Small intestine (tissue), 7 donors: ENCODE measurements around the gene AUTS2. TPM values are rescaled to one million over a fixed set of nuclear protein-coding genes. Genes with fewer than 3 reads are reported as not detected.

Source experiments
- DNase-seq, 2 donors: peaks; one replicate each; pipeline versions ENCODE4 v3.0.0 to v3.0.0-alpha.2; 2013
- FAIRE-seq: peaks from 2 replicates; lab custom pipeline; 2012; peaks lifted over from hg19 to GRCh38; lab: Jason Lieb, UNC
- H3K27ac ChIP-seq, 3 donors: one replicate each; pipeline ENCODE4 v1.5.1; 2013; ENCODE audit warnings: low read length in 2 of 3, mild to moderate bottlenecking in 2 of 3, control low read depth in 1 of 3, inconsistent platforms in 1 of 3, low read depth in 1 of 3, moderate library complexity in 1 of 3
- H3K27me3 ChIP-seq, 3 donors: one replicate each; pipeline ENCODE4 v1.6.1; 2013; ENCODE audit warnings: low read length in 3 of 3, inconsistent platforms in 1 of 3; ENCODE audit not compliant: control insufficient read depth in 3 of 3, insufficient read depth in 3 of 3
- H3K36me3 ChIP-seq, 3 donors: one replicate each; pipeline ENCODE4 v1.6.1; 2013; ENCODE audit warnings: low read length in 3 of 3, inconsistent platforms in 1 of 3, low read depth in 1 of 3, mild to moderate bottlenecking in 1 of 3, moderate library complexity in 1 of 3; ENCODE audit not compliant: control insufficient read depth in 3 of 3, insufficient read depth in 2 of 3
- H3K4me1 ChIP-seq, 3 donors: one replicate each; pipeline ENCODE4 v1.6.1; 2013; ENCODE audit warnings: low read length in 2 of 3, inconsistent platforms in 1 of 3, low read depth in 1 of 3, mild to moderate bottlenecking in 1 of 3, moderate library complexity in 1 of 3; ENCODE audit not compliant: control insufficient read depth in 3 of 3, insufficient read depth in 2 of 3
- H3K4me3 ChIP-seq, 3 donors: one replicate each; pipeline ENCODE4 v1.5.1; 2013; ENCODE audit warnings: low read length in 3 of 3, control low read depth in 1 of 3, inconsistent platforms in 1 of 3, low read depth in 1 of 3, mild to moderate bottlenecking in 1 of 3, moderate library complexity in 1 of 3
- H3K9me3 ChIP-seq, 2 donors: one replicate each; pipeline ENCODE4 v1.6.1; 2013; ENCODE audit warnings: low read depth in 1 of 2, low read length in 1 of 2; ENCODE audit not compliant: control insufficient read depth in 2 of 2, insufficient read depth in 1 of 2
- WGBS, 3 donors: extraction: QIAGEN DNeasy Blood & Tissue Kit; methylation state at CpG; one replicate each; pipeline ENCODE4 v1.1.7; 2013; 5-methylcytosine and 5-hydroxymethylcytosine counted together
- polyA plus RNA-seq, 4 donors: library from polyadenylated mRNA; stranded (reverse) in 3 of 4; unstranded in 1 of 4; fragments of 200-250 nt in 3 of 4; fragments of 120-200 nt in 1 of 4; gene quantifications; one replicate each; pipeline versions ENCODE4 v1.2.1 to v1.2.3, GENCODE V29; 2013
- donor health status: healthy with polysubstance abuse.
- donor health status: control.
- donor health status: control.
- donor health status: Bipolar disorder and iron deficiency.
- donor health status: healthy.

The AUTS2 gene
- polyA plus RNA-seq, 4 donors, result 4.9 to 43.5 (median 13.6) TPM

GRCh38 chr7:70570961-70571360 is 972.7 kb downstream of the AUTS2 start:
- 21 to 36% (median 28%) methylated on average over 3 of the region's 3 CpGs for WGBS, 3 donors
- peak overlapping the region in 2 of 3 donors; percentile 46 to 52 for H3K27ac ChIP-seq
- no peaks in the 10 kb centered on the region for H3K27me3 ChIP-seq
- peaks cover 2 to 15% (median 5%) of the 10 kb centered on the region in 3 donors for H3K4me1 ChIP-seq
- H3K4me3 ChIP-seq, result no peak overlapping the region
- no peaks in the 10 kb centered on the region for H3K9me3 ChIP-seq
- DNase-seq (no peak), FAIRE-seq (no peak)
- H3K36me3 ChIP-seq, result no peaks in the 10 kb centered on the region

GRCh38 chr7:70571403-70571934 is 973.2 kb downstream of the AUTS2 start:
- peaks cover 2 to 15% (median 5%) of the 10 kb centered on the region in 3 donors for H3K4me1 ChIP-seq
- H3K4me3 ChIP-seq, result no peak overlapping the region
- FAIRE-seq (no peak), DNase-seq (peak; percentile 88 to 91)
- no peaks in the 10 kb centered on the region for H3K27me3 ChIP-seq
- WGBS, 3 donors, result 19 to 57% (median 44%) methylated on average over 5 of the region's 5 CpGs
- H3K36me3 ChIP-seq, result no peaks in the 10 kb centered on the region
- H3K9me3 ChIP-seq, result no peaks in the 10 kb centered on the region
- H3K27ac ChIP-seq, result peak overlapping the region; percentile 30 to 56 (median 52)

GRCh38 chr7:70571961-70572360 is 973.7 kb downstream of the AUTS2 start:
- WGBS, 3 donors, result 81 to 91% (median 87%) methylated on average over 10 of the region's 10 CpGs
- H3K9me3 ChIP-seq, result no peaks in the 10 kb centered on the region
- DNase-seq (no peak), FAIRE-seq (no peak)
- H3K36me3 ChIP-seq, result no peaks in the 10 kb centered on the region
- no peak overlapping the region for H3K4me3 ChIP-seq
- no peaks in the 10 kb centered on the region for H3K27me3 ChIP-seq
- peak overlapping the region; percentile 30 to 56 (median 38) for H3K27ac ChIP-seq
- H3K4me1 ChIP-seq, result peaks cover 2 to 15% (median 5%) of the 10 kb centered on the region in 3 donors

GRCh38 chr7:70572571-70572970 is 974.3 kb downstream of the AUTS2 start:
- WGBS, 3 donors, result 90 to 96% (median 92%) methylated on average over 6 of the region's 6 CpGs
- Histone ChIP-seq H3K9me3 (no peaks in the 10 kb centered on the region), H3K27me3 (no peaks in the 10 kb centered on the region), H3K27ac (no peak overlapping the region), H3K4me1 (peaks cover 2 to 15% (median 5%) of the 10 kb centered on the region in 3 donors), H3K4me3 (no peak overlapping the region), H3K36me3 (no peaks in the 10 kb centered on the region)
- no peak for DNase-seq
- no peak for FAIRE-seq

- FAIRE-seq (no peak), DNase-seq (no peak)
- no peaks in the 10 kb centered on the region for H3K9me3 ChIP-seq
- peaks cover 2 to 15% (median 5%) of the 10 kb centered on the region in 3 donors for H3K4me1 ChIP-seq
- no peak overlapping the region for H3K4me3 ChIP-seq
- WGBS, 3 donors, result 85 to 96% (median 92%) methylated on average over 9 of the region's 9 CpGs
- no peak overlapping the region for H3K27ac ChIP-seq
- no peaks in the 10 kb centered on the region for H3K36me3 ChIP-seq
- no peaks in the 10 kb centered on the region for H3K27me3 ChIP-seq
Observed at GRCh38 chr7:70573071-70573661, 974.9 kb downstream of the AUTS2 start.

GRCh38 chr7:70573696-70574095 is 975.4 kb downstream of the AUTS2 start:
- Histone ChIP-seq H3K4me1 (peaks cover 2 to 15% (median 3%) of the 10 kb centered on the region in 3 donors), H3K4me3 (no peak overlapping the region), H3K27me3 (no peaks in the 10 kb centered on the region), H3K27ac (no peak overlapping the region), H3K36me3 (no peaks in the 10 kb centered on the region), H3K9me3 (no peaks in the 10 kb centered on the region)
- WGBS, 3 donors, result 76 to 90% (median 86%) methylated on average over 3 of the region's 3 CpGs
- FAIRE-seq (no peak), DNase-seq (no peak)

- Histone ChIP-seq H3K4me3 (no peak overlapping the region), H3K36me3 (no peaks in the 10 kb centered on the region), H3K27ac (no peak overlapping the region), H3K27me3 (no peaks in the 10 kb centered on the region), H3K9me3 (no peaks in the 10 kb centered on the region), H3K4me1 (peaks cover 2 to 15% (median 3%) of the 10 kb centered on the region in 3 donors)
- FAIRE-seq, result no peak
- 63 to 78% (median 71%) methylated on average over 5 of the region's 5 CpGs for WGBS, 3 donors
- no peak for DNase-seq
Observed at GRCh38 chr7:70574314-70574834, 976.1 kb downstream of the AUTS2 start.

GRCh38 chr7:70574970-70575799 is 976.9 kb downstream of the AUTS2 start:
- DNase-seq (no peak), FAIRE-seq (no peak)
- no peaks in the 10 kb centered on the region for H3K27me3 ChIP-seq
- 73 to 81% (median 77%) methylated on average over 11 of the region's 11 CpGs for WGBS, 3 donors
- H3K4me1 ChIP-seq, result peaks cover 2 to 15% (median 3%) of the 10 kb centered on the region in 3 donors
- no peak overlapping the region for H3K4me3 ChIP-seq
- H3K36me3 ChIP-seq, result no peaks in the 10 kb centered on the region
- H3K27ac ChIP-seq, result no peak overlapping the region
- no peaks in the 10 kb centered on the region for H3K9me3 ChIP-seq
